ENCODE data around the gene AQP12B.

AQP12B gene

DNA sequence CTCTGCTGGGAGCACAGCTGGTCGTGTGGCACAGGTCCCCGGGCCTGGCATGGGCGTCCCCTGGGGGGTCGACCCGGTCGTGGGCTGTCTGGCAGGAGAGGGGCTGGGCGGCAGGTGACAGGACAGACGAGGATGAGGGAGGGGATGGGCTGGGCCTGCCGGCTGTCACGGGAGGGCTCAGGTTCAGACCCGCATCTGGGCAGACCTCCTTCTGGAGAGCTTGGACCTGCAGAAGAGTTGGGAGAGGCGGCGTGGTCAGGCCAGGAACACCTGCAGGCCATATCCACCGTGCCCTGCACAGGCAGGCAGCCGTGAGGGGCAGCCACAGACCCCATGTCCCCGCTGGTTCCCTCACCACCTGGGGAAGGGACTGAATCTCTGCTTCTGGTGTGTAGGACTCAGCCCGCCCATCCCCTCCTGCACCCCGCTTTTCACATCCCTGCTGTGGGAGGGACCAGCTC, 34.5 kb upstream of the AQP12B start:
- H3K36me3 ChIP-seq (ENCODE audit: insufficient read depth, insufficient read length, low read length) = peaks cover 3% of the 10 kb centered on the region
- H3K27me3 ChIP-seq (ENCODE audit: insufficient read depth, insufficient read length) = no peaks in the 10 kb centered on the region
- DNase-seq (ENCODE audit: low read depth, low spot score) = no peak

GRCh38 chr2:240716130-240716798, 33.6 kb upstream of the AQP12B start:
- H3K36me3 ChIP-seq (ENCODE audit: insufficient read depth, insufficient read length, low read length) = no peaks in the 10 kb centered on the region
- H3K9ac ChIP-seq (ENCODE audit: insufficient read length, low read depth) = no peak overlapping the region
- no peak for DNase-seq (ENCODE audit: low read depth, low spot score)
- H3K27me3 ChIP-seq (ENCODE audit: insufficient read depth, insufficient read length) = no peaks in the 10 kb centered on the region
- TF ChIP-seq YY1 (IDR thresholded peaks at IDR 0.05; ENCODE audit: insufficient read depth, insufficient read length) (no peak), SUZ12 (IDR thresholded peaks at IDR 0.05; ENCODE audit: extremely low read depth, insufficient read depth, insufficient read length) (no peak), ZNF274 (IDR thresholded peaks at IDR 0.05; ENCODE audit: low read depth, low read length) (no peak)
- no peaks in the 10 kb centered on the region; the same call in 1 of the 2 replicates for H3K9me3 ChIP-seq (ENCODE audit: insufficient read depth, low read length)
- no peak overlapping the region for H3K4me3 ChIP-seq (ENCODE audit: insufficient read length, low read depth)
- peaks cover 6% of the 10 kb centered on the region for H3K4me1 ChIP-seq (ENCODE audit: insufficient read depth, insufficient read length)

More for the DNA sequence above, 34.5 kb upstream of the AQP12B start:
- H3K9me3 ChIP-seq (ENCODE audit: insufficient read depth, low read length) = no peaks in the 10 kb centered on the region; the same call in 1 of the 2 replicates
- peaks cover 2% of the 10 kb centered on the region for H3K4me1 ChIP-seq (ENCODE audit: insufficient read depth, insufficient read length)
- TF ChIP-seq SUZ12 (IDR thresholded peaks at IDR 0.05; ENCODE audit: extremely low read depth, insufficient read depth, insufficient read length) (no peak), YY1 (IDR thresholded peaks at IDR 0.05; ENCODE audit: insufficient read depth, insufficient read length) (no peak), ZNF274 (IDR thresholded peaks at IDR 0.05; ENCODE audit: low read depth, low read length) (no peak)
- no peak overlapping the region for H3K4me3 ChIP-seq (ENCODE audit: insufficient read length, low read depth)
- no peak overlapping the region for H3K9ac ChIP-seq (ENCODE audit: insufficient read length, low read depth)

DNA sequence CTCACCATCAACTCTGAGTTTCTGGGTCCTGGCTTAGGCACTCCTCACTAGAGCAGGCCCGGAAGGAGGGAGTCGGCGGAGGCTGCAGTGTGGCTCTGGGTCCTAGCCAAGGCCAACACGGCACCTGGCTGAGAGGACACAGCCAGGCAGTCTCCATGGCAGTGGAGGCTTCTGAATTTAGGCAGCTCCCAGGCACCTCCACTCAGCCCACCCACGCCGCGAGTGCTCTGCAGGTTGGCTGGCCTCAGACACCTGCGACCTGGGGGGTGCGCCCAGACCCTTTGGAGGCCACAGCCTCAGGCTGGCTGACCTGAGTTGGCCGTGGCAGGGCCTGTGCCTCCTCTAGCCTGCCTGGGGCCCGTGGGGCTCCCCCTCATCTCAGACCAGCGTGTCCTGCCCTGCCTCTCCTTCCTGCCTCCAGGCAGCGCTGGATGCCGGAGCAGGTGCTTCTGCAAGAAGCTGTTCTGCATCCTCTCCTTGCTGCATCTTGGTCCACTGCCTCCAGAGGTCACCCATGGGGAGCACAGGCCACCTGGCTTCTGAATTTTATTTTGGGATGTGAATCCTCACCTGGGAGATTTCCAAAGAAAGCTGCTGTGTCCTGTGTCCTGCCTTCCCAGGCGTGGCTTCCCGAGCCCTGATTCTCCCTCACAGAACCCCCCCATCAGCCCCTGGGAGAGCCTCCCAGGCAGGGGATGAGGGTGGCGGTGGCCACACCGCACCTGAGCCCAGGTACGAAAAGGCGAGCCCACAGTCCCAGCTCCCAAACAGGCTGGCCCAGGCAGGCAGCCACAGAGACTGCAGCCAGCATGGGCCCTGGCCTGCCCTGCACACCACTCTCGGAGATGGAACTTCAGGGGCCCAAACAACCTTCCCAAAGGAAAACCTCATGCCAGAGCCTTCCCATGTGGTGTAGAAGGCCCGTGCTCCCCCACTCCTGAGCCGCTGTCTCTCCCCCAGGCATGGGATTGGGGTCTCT, 32.4 kb upstream of the AQP12B start:
- Histone ChIP-seq H3K9me3 (ENCODE audit: insufficient read depth, low read length) (no peaks in the 10 kb centered on the region; the same call in 1 of the 2 replicates), H3K4me3 (ENCODE audit: insufficient read length, low read depth) (no peak overlapping the region), H3K4me1 (ENCODE audit: insufficient read depth, insufficient read length) (peaks cover 6% of the 10 kb centered on the region), H3K36me3 (ENCODE audit: insufficient read depth, insufficient read length, low read length) (no peaks in the 10 kb centered on the region), H3K9ac (ENCODE audit: insufficient read length, low read depth) (no peak overlapping the region), H3K27me3 (ENCODE audit: insufficient read depth, insufficient read length) (no peaks in the 10 kb centered on the region)
- DNase-seq (ENCODE audit: low read depth, low spot score) = no peak
- TF ChIP-seq YY1 (IDR thresholded peaks at IDR 0.05; ENCODE audit: insufficient read depth, insufficient read length) = no peak
- no peak for TF ChIP-seq SUZ12 (IDR thresholded peaks at IDR 0.05; ENCODE audit: extremely low read depth, insufficient read depth, insufficient read length)
- TF ChIP-seq ZNF274 (IDR thresholded peaks at IDR 0.05; ENCODE audit: low read depth, low read length) = no peak

DNA sequence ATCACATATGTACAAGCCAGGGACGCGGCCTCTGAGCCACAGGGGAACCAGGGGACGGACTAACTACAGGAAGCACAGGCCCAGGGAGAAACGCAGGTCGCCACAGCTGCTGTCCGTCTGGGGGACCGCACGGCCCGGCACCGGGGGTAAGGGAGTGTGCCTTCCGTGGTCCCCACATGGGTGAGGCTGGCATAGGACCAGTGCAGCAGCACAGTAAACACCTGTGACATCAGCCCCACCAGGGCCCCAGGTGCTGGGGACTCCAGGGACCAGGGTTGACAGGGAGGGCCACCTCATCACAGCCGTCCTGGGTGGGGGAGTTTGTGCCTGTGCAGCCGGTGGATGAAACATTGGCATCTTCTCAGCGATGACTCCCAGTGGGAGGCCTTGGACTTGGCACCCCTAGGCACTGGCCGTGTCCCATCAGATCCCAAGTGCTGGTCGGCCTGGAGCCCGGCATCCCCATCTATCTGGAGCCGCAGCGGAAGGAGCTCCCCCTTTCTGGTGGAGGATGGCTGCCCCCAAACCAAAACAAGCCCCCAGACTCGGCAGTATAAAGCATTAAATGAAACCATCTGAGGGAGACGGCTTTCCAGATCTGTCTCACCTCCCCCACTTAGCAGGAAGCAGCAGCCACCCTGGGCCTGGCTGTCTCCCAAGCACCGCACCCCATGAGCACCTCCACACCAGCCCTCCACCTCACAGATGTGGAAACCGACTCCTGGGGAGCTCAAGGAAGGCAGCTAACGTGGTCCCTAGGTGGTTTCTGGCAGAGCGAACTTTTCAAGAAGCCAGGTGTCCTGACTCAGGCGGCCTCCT, 31.5 kb upstream of the AQP12B start:
- Histone ChIP-seq H3K9me3 (ENCODE audit: insufficient read depth, low read length) (no peaks in the 10 kb centered on the region; the same call in 1 of the 2 replicates), H3K9ac (ENCODE audit: insufficient read length, low read depth) (no peak overlapping the region), H3K4me3 (ENCODE audit: insufficient read length, low read depth) (no peak overlapping the region), H3K4me1 (ENCODE audit: insufficient read depth, insufficient read length) (peaks cover 6% of the 10 kb centered on the region), H3K27me3 (ENCODE audit: insufficient read depth, insufficient read length) (no peaks in the 10 kb centered on the region), H3K36me3 (ENCODE audit: insufficient read depth, insufficient read length, low read length) (no peaks in the 10 kb centered on the region)
- no peak for TF ChIP-seq YY1 (IDR thresholded peaks at IDR 0.05; ENCODE audit: insufficient read depth, insufficient read length)
- no peak for TF ChIP-seq SUZ12 (IDR thresholded peaks at IDR 0.05; ENCODE audit: extremely low read depth, insufficient read depth, insufficient read length)
- TF ChIP-seq ZNF274 (IDR thresholded peaks at IDR 0.05; ENCODE audit: low read depth, low read length) = no peak
- DNase-seq (ENCODE audit: low read depth, low spot score) = no peak

DNA sequence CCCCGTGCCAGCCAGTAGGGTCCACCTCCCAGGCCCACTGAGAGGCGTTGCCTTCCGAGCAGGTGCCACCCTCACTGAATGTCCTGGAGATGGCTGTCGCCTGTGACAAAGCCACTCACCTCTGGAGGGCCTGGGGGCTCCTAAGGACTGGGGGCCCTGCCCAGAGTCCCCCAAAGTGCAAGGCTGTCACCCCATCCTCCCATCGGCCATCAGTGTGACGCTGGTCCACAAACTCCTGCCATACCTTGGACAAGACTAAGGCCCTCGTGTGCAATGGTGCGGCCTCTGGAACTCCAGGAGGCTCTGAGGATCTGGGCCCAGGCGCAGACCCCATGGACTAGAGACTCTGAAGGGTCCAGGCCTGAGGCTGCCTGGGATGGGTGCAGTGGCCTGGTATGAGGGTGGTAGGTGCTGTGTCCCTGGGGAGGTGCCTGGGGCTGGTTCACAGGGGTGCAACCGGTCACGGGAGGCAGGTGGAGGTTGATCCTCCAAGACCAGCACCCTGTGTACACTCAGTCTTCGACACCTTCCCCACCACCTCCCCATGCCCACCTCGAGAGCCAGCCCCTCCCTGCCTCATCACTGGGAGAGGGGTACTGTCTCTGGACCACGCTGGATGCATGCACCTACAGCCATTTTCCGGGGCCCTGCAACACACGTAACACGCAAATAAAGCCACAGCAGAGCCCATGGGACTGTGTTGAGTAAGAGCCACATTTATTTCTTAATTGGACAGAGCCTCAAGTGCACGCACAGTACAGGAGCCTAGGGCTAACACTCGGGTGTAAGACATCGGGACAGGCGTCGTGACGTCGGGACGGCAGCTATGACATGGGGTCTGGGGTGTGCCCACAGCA, 30.6 kb upstream of the AQP12B start:
- Histone ChIP-seq H3K9ac (ENCODE audit: insufficient read length, low read depth) (no peak overlapping the region), H3K27me3 (ENCODE audit: insufficient read depth, insufficient read length) (no peaks in the 10 kb centered on the region), H3K4me1 (ENCODE audit: insufficient read depth, insufficient read length) (peaks cover 6% of the 10 kb centered on the region), H3K4me3 (ENCODE audit: insufficient read length, low read depth) (no peak overlapping the region), H3K9me3 (ENCODE audit: insufficient read depth, low read length) (no peaks in the 10 kb centered on the region; the same call in 1 of the 2 replicates), H3K36me3 (ENCODE audit: insufficient read depth, insufficient read length, low read length) (no peaks in the 10 kb centered on the region)
- TF ChIP-seq YY1 (IDR thresholded peaks at IDR 0.05; ENCODE audit: insufficient read depth, insufficient read length) (no peak), ZNF274 (IDR thresholded peaks at IDR 0.05; ENCODE audit: low read depth, low read length) (no peak), SUZ12 (IDR thresholded peaks at IDR 0.05; ENCODE audit: extremely low read depth, insufficient read depth, insufficient read length) (no peak)
- no peak for DNase-seq (ENCODE audit: low read depth, low spot score)

- Histone ChIP-seq H3K4me3 (ENCODE audit: insufficient read length, low read depth) (no peak overlapping the region), H3K36me3 (ENCODE audit: insufficient read depth, insufficient read length, low read length) (no peaks in the 10 kb centered on the region), H3K9me3 (ENCODE audit: insufficient read depth, low read length) (no peaks in the 10 kb centered on the region), H3K4me1 (ENCODE audit: insufficient read depth, insufficient read length) (peaks cover 6% of the 10 kb centered on the region), H3K27me3 (ENCODE audit: insufficient read depth, insufficient read length) (no peaks in the 10 kb centered on the region), H3K9ac (ENCODE audit: insufficient read length, low read depth) (no peak overlapping the region)
- TF ChIP-seq ZNF274 (IDR thresholded peaks at IDR 0.05; ENCODE audit: low read depth, low read length) (no peak), YY1 (IDR thresholded peaks at IDR 0.05; ENCODE audit: insufficient read depth, insufficient read length) (no peak), SUZ12 (IDR thresholded peaks at IDR 0.05; ENCODE audit: extremely low read depth, insufficient read depth, insufficient read length) (no peak)
- DNase-seq (ENCODE audit: low read depth, low spot score) = no peak
Measured at GRCh38 chr2:240712121-240712520, 29.4 kb upstream of the AQP12B start.
